HG03108 (cell line): ENCODE data around the gene OGFOD3.
"Not testable (repeated sequence)": the region's sequence is repeated elsewhere in the genome, so short reads cannot be mapped to it uniquely, and the experiment has no call there.

ENCODE experiments used
- ATAC-seq: cut with Tn5 transposase; IDR thresholded peaks from one replicate; pipeline ENCODE4 v1.9.1; 2021; ENCODE audit warnings: moderate library complexity; ENCODE audit not compliant: unreplicated experiment

OGFOD3 gene

GRCh38 chr17:82358465-82359350, 59.7 kb downstream of the OGFOD3 start, which contains the start of gene TEX19:
Gene TEX19 (plus strand): TSS chr17:82359247. CDS start chr17:82362151, 2,904 bp downstream.
- no peak for ATAC-seq

- ATAC-seq: no peak
Measured at GRCh38 chr17:82357394-82357793, 61.0 kb downstream of the OGFOD3 start.

GRCh38 chr17:82356845-82357355, 61.5 kb downstream of the OGFOD3 start:
- ATAC-seq: no peak

- ATAC-seq: no peak
Measured at GRCh38 chr17:82355770-82356427, 62.5 kb downstream of the OGFOD3 start.

- no peak for ATAC-seq
Measured at GRCh38 chr17:82354804-82355308, 63.5 kb downstream of the OGFOD3 start.

GRCh38 chr17:82353484-82353883, 64.9 kb downstream of the OGFOD3 start:
- ATAC-seq: no peak

- no peak for ATAC-seq
Measured at GRCh38 chr17:82351713-82352488, 66.5 kb downstream of the OGFOD3 start.

- ATAC-seq: peak; percentile 63
Measured at GRCh38 chr17:82351254-82351712, 67.1 kb downstream of the OGFOD3 start.

- no peak for ATAC-seq
Measured at GRCh38 chr17:82350182-82351030, 68.0 kb downstream of the OGFOD3 start.

GRCh38 chr17:82349287-82349701, 69.1 kb downstream of the OGFOD3 start:
- ATAC-seq: no peak

- ATAC-seq: no peak
Measured at GRCh38 chr17:82348866-82349265, 69.5 kb downstream of the OGFOD3 start.

- no peak for ATAC-seq
Measured at GRCh38 chr17:82348434-82348833, 70.0 kb downstream of the OGFOD3 start.

- not testable (repeated sequence) for ATAC-seq
Measured at GRCh38 chr17:82347994-82348393, 70.4 kb downstream of the OGFOD3 start.

GRCh38 chr17:82346342-82347300, 71.8 kb downstream of the OGFOD3 start:
- ATAC-seq: no peak

- ATAC-seq: no peak
Measured at GRCh38 chr17:82345151-82345976, 73.0 kb downstream of the OGFOD3 start.

- ATAC-seq: no peak
Measured at GRCh38 chr17:82344175-82344907, 74.0 kb downstream of the OGFOD3 start.

- ATAC-seq: no peak
Measured at GRCh38 chr17:82343560-82343959, 74.8 kb downstream of the OGFOD3 start.
